AG20443 (cell line): ENCODE data around the gene ZBTB5.
A peak's percentile ranks its signal among the peaks of the same experiment; 100 is the strongest.
"Not testable (repeated sequence)": the region's sequence is repeated elsewhere in the genome, so short reads cannot be mapped to it uniquely, and the experiment has no call there.

ENCODE experiments used
- DNase-seq: peaks from one replicate; pipeline ENCODE4 v3.0.0; 2012; ENCODE audit warnings: low spot score, mixed read lengths

ZBTB5 gene

GRCh38 chr9:37449862-37450632, 15.2 kb downstream of the ZBTB5 start:
- no peak for DNase-seq

- DNase-seq = no peak
Measured at GRCh38 chr9:37447111-37447510, 18.1 kb downstream of the ZBTB5 start.

- peak; percentile 14 for DNase-seq
Measured at GRCh38 chr9:37446401-37446800, 18.8 kb downstream of the ZBTB5 start.

GRCh38 chr9:37445832-37446231, 19.4 kb downstream of the ZBTB5 start:
- no peak for DNase-seq

- DNase-seq = no peak
Measured at GRCh38 chr9:37444890-37445289, 20.4 kb downstream of the ZBTB5 start.

GRCh38 chr9:37443566-37443965, 21.7 kb downstream of the ZBTB5 start:
- DNase-seq = no peak

GRCh38 chr9:37442556-37442955, 22.7 kb downstream of the ZBTB5 start:
- no peak for DNase-seq

- no peak for DNase-seq
Measured at GRCh38 chr9:37441776-37442370, 23.4 kb downstream of the ZBTB5 start.

GRCh38 chr9:37438359-37438758, 26.9 kb downstream of the ZBTB5 start:
- DNase-seq = no peak

- DNase-seq = no peak
Measured at GRCh38 chr9:37437621-37438020, 27.6 kb downstream of the ZBTB5 start.

- no peak for DNase-seq
Measured at GRCh38 chr9:37437010-37437409, 28.2 kb downstream of the ZBTB5 start.

- DNase-seq = no peak
Measured at GRCh38 chr9:37436540-37436939, 28.7 kb downstream of the ZBTB5 start.

- no peak for DNase-seq
Measured at GRCh38 chr9:37433867-37434371, 31.3 kb downstream of the ZBTB5 start.

- DNase-seq = no peak
Measured at GRCh38 chr9:37432020-37432419, 33.2 kb downstream of the ZBTB5 start.

GRCh38 chr9:37430841-37431597, 34.2 kb downstream of the ZBTB5 start:
- peak; percentile 48 for DNase-seq

GRCh38 chr9:37429441-37430285, 35.6 kb downstream of the ZBTB5 start:
- no peak for DNase-seq

- no peak for DNase-seq
Measured at GRCh38 chr9:37428345-37428744, 36.9 kb downstream of the ZBTB5 start.

- DNase-seq = no peak
Measured at GRCh38 chr9:37426846-37427245, 38.4 kb downstream of the ZBTB5 start.

- not testable (repeated sequence) for DNase-seq
Measured at GRCh38 chr9:37426431-37426830, 38.8 kb downstream of the ZBTB5 start.

- DNase-seq = no peak
Measured at GRCh38 chr9:37425298-37425752, 39.9 kb downstream of the ZBTB5 start.

GRCh38 chr9:37424686-37425297, 40.5 kb downstream of the ZBTB5 start:
- no peak for DNase-seq
